A549 (cell line): Measurements from ENCODE around the gene TM2D3. TPM values are rescaled to one million over a fixed set of nuclear protein-coding genes. Genes with fewer than 3 reads are reported as not detected.

Experiments
- ATAC-seq, 2 experiments: fragments of 200-7000 bp in 1 of 2; fragments of >200 bp in 1 of 2; cut with Nextera tagmentation in 1 of 2; cut with Tn5 transposase in 1 of 2; 3 replicates each; pipeline versions ENCODE4 v1.8.0 to v1.9.1; 2018 to 2020; ENCODE audit warnings: mild to moderate bottlenecking in 1 of 2, moderate library complexity in 1 of 2
- CTCF ChIA-PET: fragments of 300-600 bp; sonication (Branson Sonifier 250); formaldehyde crosslinking; extraction: SDS; loops from one replicate; lab custom pipeline; 2021; ENCODE audit warnings: antibody characterized with exemption, inconsistent platforms; lab: Yijun Ruan, JAX
- POLR2A ChIA-PET: fragments of 350-600 bp; formaldehyde crosslinking; extraction: SDS; loops from one replicate; lab custom pipeline; 2021; ENCODE audit warnings: antibody characterized with exemption, inconsistent platforms; lab: Yijun Ruan, JAX
- DNase-seq, 2 experiments: peaks; one replicate each; pipeline versions ENCODE4 v3.0.0 to v3.0.0-alpha.2; 2011 to 2016; ENCODE audit warnings: low read depth in 1 of 2, low spot score in 1 of 2
- FAIRE-seq: peaks from 2 replicates; lab custom pipeline; 2011; peaks lifted over from hg19 to GRCh38; lab: Jason Lieb, UNC
- H3K27ac ChIP-seq, 2 experiments: fragments of >200 bp; sonication (Bioruptor Twin); formaldehyde crosslinking; 3 replicates each; pipeline ENCODE4 v1.5.1; 2016 to 2017
- H3K4me1 ChIP-seq: fragments of >200 bp; sonication (Bioruptor Twin); formaldehyde crosslinking; 3 replicates; pipeline ENCODE4 v1.6.1; 2016
- H3K4me2 ChIP-seq: fragments of >200 bp; sonication (Bioruptor Twin); formaldehyde crosslinking; 3 replicates; pipeline ENCODE4 v1.6.1; 2016
- H3K4me3 ChIP-seq: fragments of >200 bp; sonication (Bioruptor Twin); formaldehyde crosslinking; 3 replicates; pipeline ENCODE4 v1.5.1; 2016
- H3K9me3 ChIP-seq: fragments of >200 bp; sonication (Bioruptor Twin); formaldehyde crosslinking; 3 replicates; pipeline ENCODE4 v1.6.1; 2016
- BHLHE40 ChIP-seq: IDR thresholded peaks from 2 replicates; pipeline ENCODE4 v1.6.1; 2012; ENCODE audit warnings: low read depth, low read length, inconsistent platforms
- CBX8 ChIP-seq: fragments of 200-600 bp; sonication (generic); IDR thresholded peaks from 2 replicates; pipeline ENCODE4 v1.6.1; 2016
- CEBPB ChIP-seq, 2 experiments: fragments of >200 bp in 1 of 2; sonication (Bioruptor Twin) in 1 of 2; formaldehyde crosslinking in 1 of 2; IDR thresholded peaks; 2 replicates each; pipeline ENCODE4 v1.6.1; 2012 to 2016
- CHD2 ChIP-seq: fragments of 150-350 bp; IDR thresholded peaks from 2 replicates; pipeline ENCODE4 v1.6.1; 2014; ENCODE audit warnings: low read length; ENCODE audit not compliant: partially characterized antibody
- CHD4 ChIP-seq: fragments of 200-600 bp; sonication (generic); IDR thresholded peaks from 2 replicates; pipeline ENCODE4 v1.6.1; 2016; ENCODE audit warnings: antibody characterized with exemption, mild to moderate bottlenecking, borderline replicate concordance
- EHMT2 ChIP-seq: fragments of 200-600 bp; sonication (generic); IDR thresholded peaks from 2 replicates; pipeline ENCODE4 v1.6.1; 2016; ENCODE audit warnings: antibody characterized with exemption, low read depth, mild to moderate bottlenecking, moderate library complexity
- ESRRA ChIP-seq: fragments of 150-350 bp; IDR thresholded peaks from 2 replicates; pipeline ENCODE4 v1.6.1; 2014; ENCODE audit warnings: mild to moderate bottlenecking, low read length, borderline replicate concordance
- FOXS1 ChIP-seq: fragments of 250-450 bp; sonication (Bioruptor Pico); IDR thresholded peaks from 2 replicates; pipeline ENCODE4 v1.5.0; 2020; ENCODE audit warnings: mild to moderate bottlenecking, moderate library complexity
- HDAC2 ChIP-seq: fragments of 200-600 bp; sonication (generic); IDR thresholded peaks from 2 replicates; pipeline ENCODE4 v1.6.1; 2016
- HOXA7 ChIP-seq: fragments of 250-450 bp; sonication (Bioruptor Pico); IDR thresholded peaks from 2 replicates; pipeline ENCODE4 v1.5.0; 2020; ENCODE audit warnings: mild to moderate bottlenecking, moderate library complexity
- HOXB5 ChIP-seq: fragments of 250-450 bp; sonication (Bioruptor Pico); IDR thresholded peaks from 2 replicates; pipeline ENCODE4 v1.5.0; 2020; ENCODE audit warnings: mild to moderate bottlenecking, moderate library complexity
- KDM1A ChIP-seq: fragments of 200-600 bp; sonication (generic); IDR thresholded peaks from 2 replicates; pipeline ENCODE4 v1.6.1; 2016; ENCODE audit warnings: low read depth, mild to moderate bottlenecking
- MAFK ChIP-seq: fragments of 450-650 bp; IDR thresholded peaks from 2 replicates; pipeline ENCODE4 v1.6.1; 2014; ENCODE audit not compliant: partially characterized antibody
- NPAS2 ChIP-seq: fragments of 250-450 bp; sonication (Bioruptor Pico); IDR thresholded peaks from 2 replicates; pipeline ENCODE4 v1.8.0; 2022; ENCODE audit warnings: mild to moderate bottlenecking, moderate library complexity, borderline replicate concordance
- NR3C1 ChIP-seq: fragments of >200 bp; sonication (Bioruptor Twin); formaldehyde crosslinking; IDR thresholded peaks from 3 replicates; pipeline ENCODE4 v1.6.1; 2017
- PHF8 ChIP-seq: fragments of 200-600 bp; sonication (generic); IDR thresholded peaks from 2 replicates; pipeline ENCODE4 v1.6.1; 2016; ENCODE audit warnings: low read depth, mild to moderate bottlenecking, antibody characterized with exemption, moderate library complexity, borderline replicate concordance
- POLR2A ChIP-seq: IDR thresholded peaks from 2 replicates; pipeline ENCODE4 v1.6.1; 2012; ENCODE audit warnings: mild to moderate bottlenecking, low read length
- ZSCAN20 ChIP-seq: fragments of 250-450 bp; sonication (Bioruptor Pico); IDR thresholded peaks from 2 replicates; pipeline ENCODE4 v1.8.0; 2022; ENCODE audit warnings: mild to moderate bottlenecking, moderate library complexity
- WGBS: methylation state at CpG from one replicate; pipeline ENCODE4 v1.1.6; 2017; ENCODE audit errors: missing lambda C conversion rate; 5-methylcytosine and 5-hydroxymethylcytosine counted together
- polyA plus RNA-seq, 4 experiments: library from polyadenylated mRNA; depleted of rRNA in 3 of 4; stranded (reverse); fragments of >200 nt; fragmentation: RNase III in 1 of 4; extraction: RNeasy Plus Mini Kit Qiagen cat#74134 plus additional on column Dnase treatment in 1 of 4; gene quantifications; 2 replicates in 3 of 4; 3 replicates in 1 of 4; pipeline ENCODE4 v1.2.3, GENCODE V29; 2011 to 2017
- TF ChIP-seq, protein P1 (sequence below): IDR thresholded peaks from 2 replicates; pipeline ENCODE4 v1.6.1; 2012; ENCODE audit warnings: low read depth, borderline replicate concordance
- TF ChIP-seq, protein P2 (sequence below): fragments of 250-450 bp; sonication (Bioruptor Pico); IDR thresholded peaks from 2 replicates; pipeline ENCODE4 v1.5.0; 2020; ENCODE audit warnings: low read depth, mild to moderate bottlenecking, moderate library complexity

The TM2D3 gene
- polyA plus RNA-seq, 2 of the 4 experiments (the other 2 are of a cell fraction) = 39.6 to 76.6 TPM

DNA sequence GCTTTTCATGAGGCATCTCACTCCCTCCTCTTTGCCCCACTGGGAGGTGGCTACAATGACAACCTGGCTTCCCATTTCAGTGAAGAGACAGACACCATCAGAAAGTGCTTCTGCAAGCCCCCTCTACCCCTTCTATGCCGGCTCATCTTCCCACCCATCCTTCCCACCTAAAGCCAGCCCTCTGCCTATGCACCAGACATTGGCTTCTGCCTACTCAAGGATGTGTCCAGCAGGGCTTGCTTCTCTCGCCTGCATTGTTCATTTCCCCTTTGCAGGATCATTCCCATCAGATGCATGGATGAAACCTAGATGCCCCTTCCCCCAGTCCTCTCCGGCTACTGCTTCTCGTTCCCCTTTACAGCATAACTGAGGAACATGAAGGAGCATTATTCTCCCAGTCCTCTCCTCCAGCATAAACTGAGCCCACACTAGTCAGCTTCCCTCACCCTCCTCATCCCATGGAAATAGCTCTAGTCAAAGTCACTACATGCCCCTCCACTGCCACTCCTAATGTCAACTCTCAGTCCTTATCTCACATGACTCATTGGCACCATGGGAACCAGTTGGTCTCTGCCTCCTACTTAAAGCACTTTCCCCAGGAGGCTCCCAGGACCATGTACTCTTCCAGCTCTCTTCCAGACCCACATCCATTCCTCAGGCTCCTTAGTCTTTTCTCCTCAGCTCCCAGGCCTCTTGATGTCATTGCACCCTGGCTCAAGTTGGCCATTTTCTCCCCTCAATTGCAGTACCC, 47.9 kb downstream of the TM2D3 start:
- H3K27ac ChIP-seq = no peak overlapping the region
- 62% methylated on average over 4 of the region's 4 CpGs for WGBS
- no peak for DNase-seq
- H3K4me2 ChIP-seq = no peak overlapping the region
- no peaks in the 10 kb centered on the region for H3K4me1 ChIP-seq
- ATAC-seq = no peak
- CTCF ChIA-PET = interaction anchor here (1.1 to 1.6 kb wide), 2 partner anchors 14 to 37 kb away, joined by 3 to 4 read pairs; no protein-coding TSS in a partner anchor
- POLR2A ChIA-PET = no interaction called here
- no peak for FAIRE-seq
- no peaks in the 10 kb centered on the region for H3K9me3 ChIP-seq
- no peak overlapping the region for H3K4me3 ChIP-seq
- no peak for TF ChIP-seq PHF8
- no peak for TF ChIP-seq CEBPB (IDR thresholded peaks at IDR 0.05)
- no peak for TF ChIP-seq CBX8
- TF ChIP-seq NPAS2 (CRISPR knock-in tag) = no peak
- TF ChIP-seq MAFK = no peak
- TF ChIP-seq, protein P1, sequence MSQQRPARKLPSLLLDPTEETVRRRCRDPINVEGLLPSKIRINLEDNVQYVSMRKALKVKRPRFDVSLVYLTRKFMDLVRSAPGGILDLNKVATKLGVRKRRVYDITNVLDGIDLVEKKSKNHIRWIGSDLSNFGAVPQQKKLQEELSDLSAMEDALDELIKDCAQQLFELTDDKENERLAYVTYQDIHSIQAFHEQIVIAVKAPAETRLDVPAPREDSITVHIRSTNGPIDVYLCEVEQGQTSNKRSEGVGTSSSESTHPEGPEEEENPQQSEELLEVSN = no peak
- TF ChIP-seq EHMT2 = no peak

DNA sequence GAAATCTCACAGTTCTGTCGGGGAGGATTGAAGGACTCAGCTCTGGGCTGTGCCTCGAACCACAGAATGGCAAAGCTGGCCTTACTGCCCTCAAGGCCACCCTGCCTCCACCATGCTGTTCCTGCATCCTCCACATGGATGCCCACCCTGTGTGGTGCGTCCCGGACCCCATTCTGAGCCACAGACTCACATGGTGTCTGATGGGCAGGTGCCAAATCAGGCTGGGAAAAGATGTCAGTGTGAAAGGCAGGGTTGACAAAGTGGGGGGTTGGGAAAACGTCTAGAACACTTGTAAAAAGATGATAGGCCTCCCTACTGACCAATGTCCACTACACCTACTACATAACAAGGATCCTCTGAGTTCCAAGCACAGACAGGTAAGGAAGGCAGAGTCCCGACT, 49.4 kb downstream of the TM2D3 start:
- ChIA-PET POLR2A (no interaction called here), CTCF (interaction anchor here (0.6 kb wide), 2 partner anchors 20 to 342 kb away, joined by 3 read pairs; no protein-coding TSS in a partner anchor)
- H3K4me2 ChIP-seq = no peak overlapping the region
- ATAC-seq (no peak), DNase-seq (no peak), FAIRE-seq (no peak)
- TF ChIP-seq POLR2A (0 out of 2 replicates have a peak, but pooled peaks have one; percentile 4), CEBPB (IDR thresholded peaks at IDR 0.05) (no peak)
- no peaks in the 10 kb centered on the region for H3K4me1 ChIP-seq
- WGBS = 53% methylated on average over 6 of the region's 6 CpGs
- no peaks in the 10 kb centered on the region for H3K9me3 ChIP-seq
- H3K4me3 ChIP-seq = no peak overlapping the region
- H3K27ac ChIP-seq = no peak overlapping the region

DNA sequence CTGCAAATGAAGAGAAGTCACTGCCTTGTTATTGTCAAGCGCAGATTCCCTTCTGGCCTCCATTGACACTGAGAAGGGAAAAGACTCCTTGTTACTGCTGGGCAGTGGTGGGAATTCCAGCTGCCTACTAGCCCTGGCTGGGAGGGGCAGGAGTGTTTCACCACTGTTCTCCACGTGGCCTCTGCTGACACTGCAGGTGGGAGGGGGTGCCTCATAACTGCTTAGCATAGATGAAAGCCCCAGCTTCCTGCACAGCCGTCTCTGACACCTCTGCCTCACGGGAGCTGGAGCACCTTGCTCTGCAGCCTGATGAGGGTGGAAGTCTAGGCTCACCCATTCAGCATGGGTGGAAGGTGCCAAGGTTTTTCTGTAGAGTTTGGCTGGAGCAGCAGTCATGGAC, 52.1 kb downstream of the TM2D3 start:
- no peaks in the 10 kb centered on the region for H3K4me1 ChIP-seq
- peaks cover 16% of the 10 kb centered on the region; the same call in 1 of the 3 replicates for H3K9me3 ChIP-seq
- TF ChIP-seq ESRRA (no peak), HOXB5 (CRISPR knock-in tag) (no peak), CBX8 (no peak), PHF8 (no peak), KDM1A (no peak), BHLHE40 (no peak), CHD2 (no peak), ZSCAN20 (CRISPR knock-in tag) (no peak), CHD4 (no peak), NR3C1 (no peak), HOXA7 (CRISPR knock-in tag) (no peak), FOXS1 (CRISPR knock-in tag) (no peak), HDAC2 (no peak)
- TF ChIP-seq, protein P2, sequence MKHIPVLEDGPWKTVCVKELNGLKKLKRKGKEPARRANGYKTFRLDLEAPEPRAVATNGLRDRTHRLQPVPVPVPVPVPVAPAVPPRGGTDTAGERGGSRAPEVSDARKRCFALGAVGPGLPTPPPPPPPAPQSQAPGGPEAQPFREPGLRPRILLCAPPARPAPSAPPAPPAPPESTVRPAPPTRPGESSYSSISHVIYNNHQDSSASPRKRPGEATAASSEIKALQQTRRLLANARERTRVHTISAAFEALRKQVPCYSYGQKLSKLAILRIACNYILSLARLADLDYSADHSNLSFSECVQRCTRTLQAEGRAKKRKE (CRISPR knock-in tag) = no peak
- WGBS = 30% methylated on average over 4 of the region's 4 CpGs
- DNase-seq (no peak), FAIRE-seq (no peak), ATAC-seq (peak; percentile 30 to 43; a peak in 4 of 6 replicates)
- H3K4me2 ChIP-seq = no peak overlapping the region
- no peak overlapping the region for H3K4me3 ChIP-seq
- ChIA-PET CTCF (interaction anchor here (1.9 kb wide), 1 partner anchor 17 kb away, joined by 7 read pairs; no protein-coding TSS in a partner anchor), POLR2A (interaction anchor here (0.7 kb wide), 1 partner anchor 16 kb away, joined by 3 read pairs; no protein-coding TSS in a partner anchor)
- no peak overlapping the region for H3K27ac ChIP-seq
